ENCODE data around the gene CKAP4.

CKAP4 gene

GRCh38 chr12:106271575-106272505 lies 24.0 kb upstream of the CKAP4 start:
- Histone ChIP-seq H3K9ac (ENCODE audit: low read length) (no peak overlapping the region), H4K20me1 (ENCODE audit: insufficient read depth, low read length) (no peaks in the 10 kb centered on the region), H3K4me3 (ENCODE audit: low read length) (no peak overlapping the region), H3K27me3 (replicated peaks; ENCODE audit: insufficient read depth, low read length) (no peaks in the 10 kb centered on the region), H3K79me2 (ENCODE audit: low read length) (no peaks in the 10 kb centered on the region), H3K36me3 (replicated peaks; ENCODE audit: insufficient read depth, low read length) (no peaks in the 10 kb centered on the region), H3K4me1 (ENCODE audit: low read length) (peaks cover 13% of the 10 kb centered on the region), H3K4me2 (ENCODE audit: low read depth, low read length) (no peak overlapping the region), H3F3A (ENCODE audit: insufficient read depth, low read length) (no peaks in the 10 kb centered on the region), H3K27ac (ENCODE audit: low read length) (no peak overlapping the region), H2AFZ (ENCODE audit: low read length) (no peak overlapping the region), H3K9me2 (replicated peaks; ENCODE audit: insufficient read depth, low read length) (no peaks in the 10 kb centered on the region), H3K9me3 (replicated peaks; ENCODE audit: insufficient read depth, low read length) (no peaks in the 10 kb centered on the region)
- no peak for DNase-seq
- TF ChIP-seq EZH2 (optimal IDR thresholded peaks at IDR 0.05; ENCODE audit: low read depth, low read length) (no peak), EZH2phosphoT487 (IDR thresholded peaks at IDR 0.05; ENCODE audit: low read length) (no peak)
- TF ChIP-seq, protein P1, sequence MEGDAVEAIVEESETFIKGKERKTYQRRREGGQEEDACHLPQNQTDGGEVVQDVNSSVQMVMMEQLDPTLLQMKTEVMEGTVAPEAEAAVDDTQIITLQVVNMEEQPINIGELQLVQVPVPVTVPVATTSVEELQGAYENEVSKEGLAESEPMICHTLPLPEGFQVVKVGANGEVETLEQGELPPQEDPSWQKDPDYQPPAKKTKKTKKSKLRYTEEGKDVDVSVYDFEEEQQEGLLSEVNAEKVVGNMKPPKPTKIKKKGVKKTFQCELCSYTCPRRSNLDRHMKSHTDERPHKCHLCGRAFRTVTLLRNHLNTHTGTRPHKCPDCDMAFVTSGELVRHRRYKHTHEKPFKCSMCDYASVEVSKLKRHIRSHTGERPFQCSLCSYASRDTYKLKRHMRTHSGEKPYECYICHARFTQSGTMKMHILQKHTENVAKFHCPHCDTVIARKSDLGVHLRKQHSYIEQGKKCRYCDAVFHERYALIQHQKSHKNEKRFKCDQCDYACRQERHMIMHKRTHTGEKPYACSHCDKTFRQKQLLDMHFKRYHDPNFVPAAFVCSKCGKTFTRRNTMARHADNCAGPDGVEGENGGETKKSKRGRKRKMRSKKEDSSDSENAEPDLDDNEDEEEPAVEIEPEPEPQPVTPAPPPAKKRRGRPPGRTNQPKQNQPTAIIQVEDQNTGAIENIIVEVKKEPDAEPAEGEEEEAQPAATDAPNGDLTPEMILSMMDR (IDR thresholded peaks at IDR 0.05; ENCODE audit: low read length): no peak

DNA sequence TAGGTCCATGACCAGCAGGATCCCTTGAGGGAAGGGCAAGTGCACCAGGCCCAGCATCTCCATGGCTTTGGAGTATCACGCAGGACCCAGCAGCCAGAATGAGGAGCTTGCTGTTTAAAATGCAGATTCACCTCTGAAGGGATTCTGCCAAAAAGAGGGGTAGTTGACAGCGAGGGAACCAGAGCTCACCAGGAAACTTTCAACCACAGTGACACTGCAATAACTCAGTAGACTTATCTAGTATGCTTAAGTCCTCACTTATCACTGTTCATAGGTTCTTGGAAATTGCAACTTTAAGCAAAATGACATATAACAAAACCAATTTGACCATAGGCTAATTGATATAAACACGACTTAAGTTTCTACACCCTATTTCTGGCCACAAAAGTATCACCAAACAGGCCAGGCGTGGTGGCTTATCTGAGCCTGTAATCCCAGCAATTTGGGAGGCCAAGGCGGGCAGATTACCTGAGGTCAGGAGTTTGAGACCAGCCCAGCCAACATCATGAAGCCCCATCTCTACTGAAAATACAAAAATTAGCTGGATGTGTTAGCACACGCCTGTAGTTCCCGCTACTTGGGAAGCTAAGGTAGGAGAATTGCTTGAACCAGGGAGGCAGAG lies 21.4 kb upstream of the CKAP4 start:
- Histone ChIP-seq H3K4me1 (ENCODE audit: low read length) (no peaks in the 10 kb centered on the region), H3F3A (ENCODE audit: insufficient read depth, low read length) (no peaks in the 10 kb centered on the region), H3K27ac (ENCODE audit: low read length) (no peak overlapping the region), H3K79me2 (ENCODE audit: low read length) (no peaks in the 10 kb centered on the region), H3K9me2 (replicated peaks; ENCODE audit: insufficient read depth, low read length) (no peaks in the 10 kb centered on the region), H3K4me3 (ENCODE audit: low read length) (no peak overlapping the region), H3K9ac (ENCODE audit: low read length) (no peak overlapping the region), H4K20me1 (ENCODE audit: insufficient read depth, low read length) (no peaks in the 10 kb centered on the region), H3K36me3 (replicated peaks; ENCODE audit: insufficient read depth, low read length) (no peaks in the 10 kb centered on the region), H2AFZ (ENCODE audit: low read length) (no peak overlapping the region), H3K27me3 (replicated peaks; ENCODE audit: insufficient read depth, low read length) (no peaks in the 10 kb centered on the region), H3K9me3 (replicated peaks; ENCODE audit: insufficient read depth, low read length) (no peaks in the 10 kb centered on the region), H3K4me2 (ENCODE audit: low read depth, low read length) (no peak overlapping the region)
- TF ChIP-seq, protein P1 (IDR thresholded peaks at IDR 0.05; ENCODE audit: low read length): no peak
- TF ChIP-seq EZH2 (optimal IDR thresholded peaks at IDR 0.05; ENCODE audit: low read depth, low read length) (no peak), EZH2phosphoT487 (IDR thresholded peaks at IDR 0.05; ENCODE audit: low read length) (no peak)
- DNase-seq: no peak

DNA sequence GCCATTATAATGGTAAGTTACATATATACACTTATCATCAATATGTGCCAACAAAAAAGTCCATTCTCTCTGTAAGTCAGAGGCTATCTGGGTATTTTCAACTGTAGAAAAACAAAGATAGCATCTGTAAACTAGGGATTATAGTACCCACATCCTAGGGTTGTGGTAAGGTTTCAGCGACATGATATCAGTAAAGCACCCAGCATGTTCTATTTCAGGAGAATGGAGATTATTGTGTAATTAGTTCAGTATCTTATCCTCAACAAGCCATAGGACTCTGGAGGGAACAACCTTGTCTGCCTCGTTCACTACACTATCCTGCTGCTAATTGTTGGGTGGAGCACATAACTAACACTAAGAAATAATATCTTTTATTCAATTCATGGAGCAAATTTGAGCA lies 19.7 kb upstream of the CKAP4 start:
- Histone ChIP-seq H3K9me2 (replicated peaks; ENCODE audit: insufficient read depth, low read length) (no peaks in the 10 kb centered on the region), H3K9ac (ENCODE audit: low read length) (no peak overlapping the region), H4K20me1 (ENCODE audit: insufficient read depth, low read length) (no peaks in the 10 kb centered on the region), H3K4me2 (ENCODE audit: low read depth, low read length) (no peak overlapping the region), H3K36me3 (replicated peaks; ENCODE audit: insufficient read depth, low read length) (no peaks in the 10 kb centered on the region), H3K4me1 (ENCODE audit: low read length) (no peaks in the 10 kb centered on the region), H3K27me3 (replicated peaks; ENCODE audit: insufficient read depth, low read length) (no peaks in the 10 kb centered on the region), H3F3A (ENCODE audit: insufficient read depth, low read length) (no peaks in the 10 kb centered on the region), H3K27ac (ENCODE audit: low read length) (no peak overlapping the region), H3K4me3 (ENCODE audit: low read length) (no peak overlapping the region), H3K9me3 (replicated peaks; ENCODE audit: insufficient read depth, low read length) (no peaks in the 10 kb centered on the region), H2AFZ (ENCODE audit: low read length) (no peak overlapping the region), H3K79me2 (ENCODE audit: low read length) (no peaks in the 10 kb centered on the region)
- no peak for DNase-seq
- TF ChIP-seq, protein P1 (IDR thresholded peaks at IDR 0.05; ENCODE audit: low read length): no peak
- TF ChIP-seq EZH2 (optimal IDR thresholded peaks at IDR 0.05; ENCODE audit: low read depth, low read length) (no peak), EZH2phosphoT487 (IDR thresholded peaks at IDR 0.05; ENCODE audit: low read length) (no peak)
